SU-DHL-6 (cell line): ENCODE measurements around the gene PPP2R5D.

Experiments used
- CTCF ChIP-seq: fragments of 200-600 bp; sonication (generic); IDR thresholded peaks from one replicate; pipeline ENCODE4 v1.5.1; 2017; ENCODE audit warnings: antibody characterized with exemption, mild to moderate bottlenecking, low read length, moderate library complexity; ENCODE audit not compliant: insufficient read depth, poor library complexity, severe bottlenecking
- EZH2phosphoT487 ChIP-seq: fragments of 200-600 bp; sonication (generic), shearing (Covaris generic); conservative IDR thresholded peaks from 2 replicates; pipeline ENCODE4 v1.6.1; 2018; ENCODE audit warnings: mild to moderate bottlenecking, antibody characterized with exemption, low read length, moderate library complexity, mixed read lengths

GRCh38 chr6:43007126-43007525 is 22.8 kb downstream of the PPP2R5D start:
- TF ChIP-seq CTCF = no peak
- TF ChIP-seq EZH2phosphoT487 = no peak
